IMR-90 (cell line): Measurements from ENCODE around the gene GIT2. TPM values are rescaled to one million over a fixed set of nuclear protein-coding genes. Genes with fewer than 3 reads are reported as not detected.

Source experiments
- ATAC-seq: fragments of 200-7000 bp; cut with Tn5 transposase; 2 replicates; pipeline ENCODE4 v1.9.1; 2020; ENCODE audit warnings: low read depth, mild to moderate bottlenecking, moderate library complexity
- BruUV-seq: library from RNA; stranded (reverse); fragments of 400-500 nt; replicated peaks from 2 replicates; lab custom pipeline; 2021; lab: Mats Ljungman, UMichigan
- CTCF ChIA-PET: fragments of 300-600 bp; formaldehyde crosslinking; extraction: SDS; loops from one replicate; lab custom pipeline; 2021; ENCODE audit warnings: antibody characterized with exemption; lab: Yijun Ruan, JAX
- POLR2A ChIA-PET: fragments of 300-600 bp; sonication (Branson Sonifier 250); formaldehyde crosslinking; loops from one replicate; lab custom pipeline; 2022; ENCODE audit warnings: antibody characterized with exemption; ENCODE audit not compliant: unreplicated experiment; lab: Charles Lee
- DNase-seq: peaks from one replicate; pipeline ENCODE4 v3.0.0; 2013
- H2AFZ ChIP-seq: replicated peaks from 2 replicates; pipeline ENCODE3; 2013; ENCODE audit warnings: low read length, mild to moderate bottlenecking; ENCODE audit not compliant: poor library complexity
- H2AK5ac ChIP-seq: 2 replicates; pipeline ENCODE4 v1.6.1; 2013; ENCODE audit warnings: low read depth, low read length, inconsistent platforms
- H2AK9ac ChIP-seq: replicated peaks from 2 replicates; pipeline ENCODE3; 2013; ENCODE audit warnings: mild to moderate bottlenecking, low read depth, low read length, moderate library complexity; ENCODE audit not compliant: poor library complexity
- H2BK120ac ChIP-seq: 2 replicates; pipeline ENCODE4 v1.6.1; 2013; ENCODE audit warnings: low read depth, low read length, inconsistent platforms
- H2BK15ac ChIP-seq: 3 replicates; pipeline ENCODE4 v1.6.1; 2013; ENCODE audit warnings: low read depth, low read length, inconsistent platforms
- H2BK20ac ChIP-seq: 2 replicates; pipeline ENCODE4 v1.6.1; 2013; ENCODE audit warnings: low read depth, mild to moderate bottlenecking, inconsistent platforms, low read length, moderate library complexity
- H2BK5ac ChIP-seq: 2 replicates; pipeline ENCODE4 v1.6.1; 2013; ENCODE audit warnings: mild to moderate bottlenecking, low read depth, low read length, inconsistent platforms; ENCODE audit not compliant: poor library complexity, severe bottlenecking
- H3K14ac ChIP-seq: replicated peaks from 2 replicates; pipeline ENCODE4 v1.6.1; 2013; ENCODE audit warnings: low read depth, low read length, inconsistent platforms
- H3K18ac ChIP-seq: 2 replicates; pipeline ENCODE4 v1.6.1; 2013; ENCODE audit warnings: low read depth, low read length, control low read depth
- H3K23ac ChIP-seq: 2 replicates; pipeline ENCODE4 v1.6.1; 2013; ENCODE audit warnings: low read depth, low read length, inconsistent platforms
- H3K27ac ChIP-seq: 2 replicates; pipeline ENCODE4 v1.5.1; 2013; ENCODE audit warnings: mild to moderate bottlenecking, control low read depth, low read length; ENCODE audit not compliant: insufficient read depth
- H3K27me3 ChIP-seq: 2 replicates; pipeline ENCODE4 v1.6.1; 2013; ENCODE audit warnings: low read length; ENCODE audit not compliant: control insufficient read depth, insufficient read depth
- H3K36me3 ChIP-seq: 2 replicates; pipeline ENCODE4 v1.6.1; 2013; ENCODE audit warnings: low read length, mixed read lengths; ENCODE audit not compliant: control insufficient read depth, insufficient read depth
- H3K4ac ChIP-seq: 2 replicates; pipeline ENCODE4 v1.6.1; 2013; ENCODE audit warnings: low read depth, low read length, inconsistent platforms
- H3K4me1 ChIP-seq: 2 replicates; pipeline ENCODE4 v1.6.1; 2013; ENCODE audit warnings: low read length, mixed read lengths; ENCODE audit not compliant: control insufficient read depth, insufficient read depth
- H3K4me2 ChIP-seq: 2 replicates; pipeline ENCODE4 v1.6.1; 2013; ENCODE audit warnings: low read depth, mild to moderate bottlenecking, control low read depth, low read length, moderate library complexity
- H3K4me3 ChIP-seq: 2 replicates; pipeline ENCODE4 v1.5.1; 2013; ENCODE audit warnings: low read depth, mild to moderate bottlenecking, control low read depth, low read length, moderate library complexity; ENCODE audit not compliant: insufficient read depth
- H3K56ac ChIP-seq: 2 replicates; pipeline ENCODE4 v1.6.1; 2013; ENCODE audit warnings: low read length, inconsistent platforms; ENCODE audit not compliant: insufficient read depth; ENCODE audit errors: extremely low read depth
- H3K79me1 ChIP-seq, 2 experiments: 2 replicates each; pipeline ENCODE4 v1.6.1; 2013; ENCODE audit warnings: low read length in 2 of 2, inconsistent platforms in 1 of 2, low read depth in 1 of 2
- H3K9ac ChIP-seq: 2 replicates; pipeline ENCODE4 v1.6.1; 2013; ENCODE audit warnings: low read depth, low read length, control low read depth
- H3K9me1 ChIP-seq: 2 replicates; pipeline ENCODE4 v1.6.1; 2013; ENCODE audit warnings: low read length, inconsistent platforms; ENCODE audit not compliant: insufficient read depth
- H3K9me3 ChIP-seq: 2 replicates; pipeline ENCODE4 v1.6.1; 2013; ENCODE audit warnings: low read length; ENCODE audit not compliant: control insufficient read depth, insufficient read depth
- H4K20me1 ChIP-seq: 2 replicates; pipeline ENCODE4 v1.6.1; 2013; ENCODE audit warnings: low read length, inconsistent platforms; ENCODE audit not compliant: insufficient read depth
- H4K5ac ChIP-seq: 2 replicates; pipeline ENCODE4 v1.6.1; 2013; ENCODE audit warnings: mild to moderate bottlenecking, low read depth, low read length, control low read depth
- H4K8ac ChIP-seq, 2 experiments: 2 replicates each; pipeline ENCODE4 v1.6.1; 2013; ENCODE audit warnings: low read depth in 2 of 2, low read length in 2 of 2, control low read depth in 1 of 2, inconsistent platforms in 1 of 2
- H4K91ac ChIP-seq: 2 replicates; pipeline ENCODE4 v1.6.1; 2013; ENCODE audit warnings: low read depth, low read length, inconsistent platforms; ENCODE audit not compliant: insufficient read depth
- CEBPB ChIP-seq: IDR thresholded peaks from 2 replicates; pipeline ENCODE4 v1.6.1; 2012; ENCODE audit warnings: low read depth, low read length, improper control_type of control experiment
- POLR2A ChIP-seq: IDR thresholded peaks from 2 replicates; pipeline ENCODE4 v1.6.1; 2012; ENCODE audit warnings: mild to moderate bottlenecking, low read depth, low read length
- WGBS, 2 experiments: methylation state at CpG; one replicate each; pipeline versions ENCODE4 v1.1.5 to v1.1.7; 2013; ENCODE audit warnings: missing lambda C conversion rate in 2 of 2; ENCODE audit not compliant: insufficient read length in 1 of 2; ENCODE audit errors: extremely low coverage in 2 of 2; 5-methylcytosine and 5-hydroxymethylcytosine counted together
- dilution Hi-C: fragments of 300-500 bp; cut with HindIII; formaldehyde crosslinking; loops from one replicate; pipeline ENCODE4 v1.14.3; 2018; ENCODE audit warnings: low sequenced_read_pairs; ENCODE audit not compliant: unreplicated experiment
- in situ Hi-C: fragments of 300-500 bp; cut with MboI; formaldehyde crosslinking; loops from 3 replicates; pipeline ENCODE4 v1.14.3; 2019; ENCODE audit warnings: low sequenced_read_pairs, inconsistent platforms, mixed read lengths
- intact Hi-C: fragments of 100-400 bp; cut with micrococcal nuclease; formaldehyde crosslinking; loops from 2 replicates; pipeline ENCODE4 v1.10.0; 2022
- polyA plus RNA-seq, 3 experiments: library from polyadenylated mRNA; depleted of rRNA; stranded (reverse); fragments of >200 nt; gene quantifications; 2 replicates each; pipeline ENCODE4 v1.2.3, GENCODE V29; 2012; ENCODE audit warnings: low replicate concordance in 1 of 3
- total RNA-seq: library from RNA; depleted of rRNA; stranded (reverse); fragments of >200 nt; gene quantifications from 2 replicates; pipeline ENCODE4 v1.2.3, GENCODE V29; 2012

Gene GIT2
- total and polyA plus RNA-seq, 2 of the 4 experiments (the other 2 are of a cell fraction): 48.0 to 71.9 TPM

GRCh38 chr12:109883461-109883860 lies 112.7 kb downstream of the GIT2 start:
- H3K23ac ChIP-seq: no peak overlapping the region
- no peak overlapping the region for H2BK15ac ChIP-seq
- no peak overlapping the region for H4K91ac ChIP-seq
- H4K5ac ChIP-seq: no peak overlapping the region
- no peak overlapping the region for H2BK120ac ChIP-seq
- peaks cover 13% of the 10 kb centered on the region for H3K4me1 ChIP-seq
- H3K18ac ChIP-seq: no peak overlapping the region
- H3K4me3 ChIP-seq: no peak overlapping the region
- H2AFZ ChIP-seq: no peak overlapping the region
- peak overlapping the region; percentile 28 for H2AK5ac ChIP-seq
- ChIA-PET POLR2A (no interaction called here), CTCF (no interaction called here)
- no peak overlapping the region for H2BK5ac ChIP-seq
- no peak overlapping the region for H2BK20ac ChIP-seq
- no peaks in the 10 kb centered on the region for H3K9me3 ChIP-seq
- dilution Hi-C loops: no loop called here
- H3K4ac ChIP-seq: no peak overlapping the region
- no peak overlapping the region for H3K56ac ChIP-seq
- H3K27me3 ChIP-seq: no peaks in the 10 kb centered on the region
- no peaks in the 10 kb centered on the region for H3K36me3 ChIP-seq
- H3K79me1 ChIP-seq: peaks cover 10 to 22% of the 10 kb centered on the region in 2 experiments
- H4K20me1 ChIP-seq: peaks cover 8% of the 10 kb centered on the region; the same call in 1 of the 2 replicates
- TF ChIP-seq CEBPB: no peak
- TF ChIP-seq POLR2A: no peak
- ATAC-seq: no peak
- no peak overlapping the region for H4K8ac ChIP-seq
- H3K9me1 ChIP-seq: peaks cover 20% of the 10 kb centered on the region
- intact Hi-C loops: no loop called here
- H2AK9ac ChIP-seq: no peak overlapping the region
- no peak overlapping the region for H3K14ac ChIP-seq
- DNase-seq: no peak
- no TSS peak for BruUV-seq
- 30% methylated on average over 1 of the region's 4 CpGs; no CpG with 5 or more reads in 1 of the 2 experiments for WGBS, 2 experiments
- H3K4me2 ChIP-seq: no peak overlapping the region
- H3K9ac ChIP-seq: no peak overlapping the region
- no peak overlapping the region for H3K27ac ChIP-seq
- in situ Hi-C loops: no loop called here
